ENCODE measurements around the gene DSE.
"Not testable (repeated sequence)": the region's sequence is repeated elsewhere in the genome, so short reads cannot be mapped to it uniquely, and the experiment has no call there.

Gene DSE

DNA sequence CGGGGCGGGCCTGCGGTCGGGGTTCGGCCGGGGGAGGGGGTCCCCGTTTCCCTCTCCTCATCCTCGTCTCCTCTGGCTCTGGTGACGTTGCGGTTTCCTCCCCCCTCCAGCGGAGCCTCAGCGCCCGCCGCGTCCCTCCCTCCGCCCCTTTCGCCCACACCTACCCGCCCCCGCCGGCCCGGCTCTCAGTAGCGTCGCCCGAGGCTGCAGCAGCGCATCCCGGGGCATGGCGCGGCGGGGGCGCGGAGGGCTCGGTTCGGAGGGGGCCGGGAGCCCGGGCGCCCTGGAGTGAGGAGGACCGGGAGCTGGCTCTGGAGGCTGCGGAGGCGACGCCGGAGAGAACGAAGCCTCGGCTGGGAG is at the start of gene DSE:
DSE (plus strand) TSS at position 188 of the 360 bp plus-strand sequence. CDS start 28,304 bp downstream, outside the sequence.
- peak; percentile 77 for DNase-seq

GRCh38 chr6:116321933-116322332 is 48.8 kb upstream of the DSE start:
- not testable (repeated sequence) for DNase-seq

DNA sequence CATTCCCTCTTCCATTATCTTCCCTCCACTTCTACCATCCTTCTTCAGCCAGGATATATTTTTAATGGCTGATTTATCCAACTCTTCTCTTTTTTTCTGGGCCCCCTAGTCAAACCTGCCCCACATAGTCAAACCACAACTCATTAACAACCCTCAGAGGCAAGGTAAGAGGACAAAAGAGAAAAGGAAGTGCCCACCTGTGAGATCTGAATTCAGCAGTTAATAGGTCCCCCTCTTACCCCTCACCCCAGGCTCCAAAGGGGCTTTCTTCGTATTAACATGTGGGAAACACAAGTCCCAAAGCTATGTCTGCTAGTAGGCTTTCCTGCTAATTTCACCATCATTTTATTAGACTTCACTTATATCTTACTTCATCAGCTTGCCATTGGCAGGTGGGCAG is 46.9 kb upstream of the DSE start:
- DNase-seq, result no peak

- not testable (repeated sequence) for DNase-seq
Observed at GRCh38 chr6:116325634-116326132, 45.1 kb upstream of the DSE start.

DNA sequence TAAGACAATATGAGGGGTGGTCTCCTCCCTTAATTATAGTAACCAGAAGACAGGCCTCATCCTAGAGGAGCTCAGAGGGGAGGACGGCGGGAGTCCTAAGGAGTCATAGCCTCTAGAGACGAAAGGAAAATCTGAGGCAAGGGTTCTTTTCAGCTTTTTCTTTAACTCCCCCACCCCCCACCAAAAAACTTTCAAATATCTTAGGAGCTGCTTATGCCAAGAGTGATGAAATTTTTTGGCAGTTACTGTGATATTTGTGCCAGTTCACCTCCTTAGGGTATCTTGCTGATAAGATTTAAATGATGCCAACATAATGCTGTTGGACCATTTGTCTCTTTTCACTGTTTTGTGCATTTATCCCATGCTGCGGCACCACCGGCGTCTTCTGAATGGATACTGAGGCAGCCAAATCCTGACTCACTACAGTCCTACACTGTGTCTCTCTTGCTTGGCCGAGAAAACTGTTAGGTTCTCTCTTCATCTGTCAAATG is 44.5 kb upstream of the DSE start:
- DNase-seq, result no peak

GRCh38 chr6:116326996-116327395 is 43.8 kb upstream of the DSE start:
- no peak for DNase-seq

DNA sequence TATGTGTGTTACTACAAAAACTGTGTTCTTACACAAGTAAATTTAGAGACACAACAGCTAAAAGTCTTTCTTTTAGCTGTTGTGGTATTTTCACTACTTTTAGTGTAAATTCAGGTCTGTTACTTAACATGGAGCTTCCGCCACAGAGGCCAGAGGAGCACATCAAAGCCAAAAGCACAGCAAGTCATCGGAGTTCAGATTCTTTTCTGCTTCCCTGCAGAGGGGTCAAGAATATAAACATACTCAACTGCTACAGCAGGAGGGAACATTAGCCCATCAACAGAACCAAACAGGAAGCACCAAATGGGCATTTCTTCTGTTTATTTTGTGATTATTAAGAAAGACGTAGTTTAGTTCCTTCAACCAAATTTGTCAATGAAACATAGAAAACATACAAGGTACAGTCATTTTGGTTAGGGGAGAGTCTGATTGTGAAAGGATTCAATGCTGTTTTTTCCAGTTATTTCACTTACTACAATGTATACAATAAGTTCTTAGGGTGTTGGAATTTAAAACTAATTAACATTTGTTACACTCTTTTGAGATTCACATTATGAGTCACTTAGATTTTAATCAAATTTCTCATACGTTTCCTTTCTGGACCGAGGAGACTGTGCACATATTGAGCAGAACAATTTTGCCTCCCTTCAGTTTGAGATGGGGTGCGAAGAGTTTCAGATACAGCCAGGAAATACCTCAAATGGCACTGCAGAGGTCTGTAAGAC is 42.8 kb upstream of the DSE start:
- DNase-seq, result no peak

GRCh38 chr6:116328528-116328903 is 42.2 kb upstream of the DSE start:
- no peak for DNase-seq

DNA sequence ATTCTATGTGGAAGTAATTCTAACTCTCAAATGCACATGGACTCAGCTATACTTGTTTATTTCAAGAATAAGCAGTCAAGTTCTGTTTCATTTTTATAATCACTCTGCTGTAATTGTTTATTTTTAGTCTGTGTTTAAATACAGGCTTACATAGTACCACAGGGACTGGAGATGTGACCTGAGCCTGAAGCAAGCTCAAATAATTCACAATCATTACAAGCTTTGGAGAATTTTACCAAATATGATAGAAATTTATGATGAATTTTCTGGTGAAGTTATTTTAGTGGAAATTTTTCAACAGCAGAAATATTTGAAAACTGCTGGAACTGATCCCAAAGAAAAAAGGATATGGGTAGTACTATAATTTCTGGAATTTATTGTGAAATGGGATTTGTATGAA is 41.6 kb upstream of the DSE start:
- no peak for DNase-seq

- DNase-seq, result no peak
Observed at GRCh38 chr6:116330511-116330910, 40.2 kb upstream of the DSE start.

GRCh38 chr6:116332096-116332495 is 38.7 kb upstream of the DSE start:
- DNase-seq, result no peak

GRCh38 chr6:116334638-116335409 is 35.9 kb upstream of the DSE start:
- DNase-seq, result not testable (repeated sequence)

DNA sequence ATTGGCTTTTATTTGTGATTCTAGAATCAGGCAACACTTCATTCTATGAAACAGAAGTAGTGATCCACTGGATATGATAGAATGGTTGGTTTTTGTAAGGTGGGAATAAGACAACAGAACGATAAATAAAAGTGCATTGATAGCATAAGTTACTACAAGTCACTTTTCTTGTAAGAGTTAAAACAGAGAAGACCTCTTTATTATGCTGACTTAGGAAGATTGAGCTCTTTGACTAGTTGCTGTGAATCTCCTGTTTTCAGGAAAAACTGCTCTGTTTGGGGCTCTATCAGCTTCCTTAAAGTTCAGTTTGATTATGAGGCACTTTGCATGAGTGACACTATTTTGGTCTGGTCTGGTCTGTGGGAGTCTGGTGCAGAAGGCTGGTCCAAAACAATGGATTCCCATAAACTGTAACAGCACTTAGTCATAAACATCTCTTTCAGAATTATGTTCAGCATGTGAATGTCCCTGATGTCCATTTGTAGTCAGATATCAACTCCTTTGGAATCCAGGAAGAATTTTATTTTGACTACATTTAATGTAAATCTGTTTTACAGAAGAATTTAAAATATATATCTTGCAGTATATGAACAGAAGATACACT is 35.0 kb upstream of the DSE start:
- DNase-seq, result no peak

DNA sequence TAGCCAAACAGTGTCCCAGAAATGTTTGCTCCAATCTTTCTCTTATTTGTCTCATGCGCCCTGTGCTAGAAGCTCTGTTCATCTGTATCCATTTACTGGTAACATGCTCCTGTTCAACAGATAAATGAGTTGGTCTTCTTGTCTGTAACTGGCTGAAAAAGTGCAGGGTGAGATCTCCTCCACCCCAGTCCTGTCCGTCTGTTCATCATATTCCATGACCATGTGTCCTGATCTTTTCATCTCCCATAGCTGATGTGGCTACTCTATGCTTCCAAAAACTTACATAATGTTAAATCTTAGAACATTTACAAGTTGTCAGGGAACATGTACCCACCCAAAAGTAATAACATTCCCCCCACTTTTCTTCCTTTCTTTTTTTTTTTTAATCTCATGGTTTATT is 31.8 kb upstream of the DSE start:
- no peak for DNase-seq

- not testable (repeated sequence) for DNase-seq
Observed at GRCh38 chr6:116340625-116341024, 30.1 kb upstream of the DSE start.

DNA sequence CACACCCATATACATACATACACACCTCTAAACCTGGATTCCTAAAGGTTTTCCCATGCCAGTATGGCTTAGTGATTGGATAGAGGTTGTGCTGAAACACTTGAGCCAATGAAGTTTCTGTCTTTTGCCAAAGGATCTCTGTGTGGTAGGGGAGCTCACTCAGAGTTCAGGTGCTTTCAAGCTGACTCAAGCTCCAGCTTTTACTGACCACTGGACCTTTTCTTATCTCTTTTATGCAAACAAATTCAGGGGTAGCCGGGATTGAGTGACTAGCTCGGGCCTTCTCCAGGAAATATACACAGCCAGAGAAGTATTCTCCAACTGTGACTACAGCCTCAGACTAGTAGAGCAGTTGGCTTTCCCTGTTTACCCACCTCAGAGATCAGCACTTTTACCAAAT is 21.5 kb upstream of the DSE start:
- DNase-seq, result no peak

DNA sequence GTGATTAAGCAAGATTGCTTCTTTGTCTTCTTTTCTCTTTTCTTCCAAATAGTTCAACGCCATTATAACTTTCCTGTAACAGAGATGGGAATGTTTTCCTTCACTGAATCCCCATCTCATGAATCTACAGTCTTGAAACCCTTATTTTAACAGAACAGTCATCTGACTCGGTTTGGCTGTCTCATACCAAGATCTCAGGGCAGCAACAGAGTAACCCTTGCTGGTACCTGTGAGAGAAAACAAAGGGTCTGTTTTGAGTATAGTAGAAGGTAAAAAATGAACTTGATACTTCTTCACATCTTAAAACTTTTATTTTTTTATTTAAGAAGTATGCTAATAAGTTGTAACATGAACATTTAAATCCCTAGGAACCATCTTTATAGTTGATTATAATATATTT is 19.6 kb upstream of the DSE start:
- no peak for DNase-seq

GRCh38 chr6:116352515-116353471 is 18.0 kb upstream of the DSE start:
- DNase-seq, result no peak

DNA sequence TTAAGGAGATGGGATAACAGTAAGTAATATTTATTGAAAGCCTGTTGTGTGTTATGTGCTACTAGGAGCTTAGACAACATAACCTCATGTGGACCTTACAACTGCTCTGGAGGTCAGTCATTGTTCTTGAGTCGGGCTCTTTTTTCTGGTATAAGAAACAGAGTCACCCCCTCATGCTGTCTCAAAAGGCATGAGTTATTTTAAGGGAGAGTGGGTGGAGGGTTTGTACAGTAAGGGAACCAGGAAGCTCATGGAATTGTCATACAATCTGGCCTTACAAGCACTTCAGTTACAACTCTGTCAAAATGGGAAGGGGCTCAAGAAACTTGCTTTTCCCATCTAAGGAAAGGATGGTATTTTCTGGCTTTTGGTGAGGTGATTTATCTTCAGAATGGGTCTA is 16.5 kb upstream of the DSE start:
- DNase-seq, result no peak

DNA sequence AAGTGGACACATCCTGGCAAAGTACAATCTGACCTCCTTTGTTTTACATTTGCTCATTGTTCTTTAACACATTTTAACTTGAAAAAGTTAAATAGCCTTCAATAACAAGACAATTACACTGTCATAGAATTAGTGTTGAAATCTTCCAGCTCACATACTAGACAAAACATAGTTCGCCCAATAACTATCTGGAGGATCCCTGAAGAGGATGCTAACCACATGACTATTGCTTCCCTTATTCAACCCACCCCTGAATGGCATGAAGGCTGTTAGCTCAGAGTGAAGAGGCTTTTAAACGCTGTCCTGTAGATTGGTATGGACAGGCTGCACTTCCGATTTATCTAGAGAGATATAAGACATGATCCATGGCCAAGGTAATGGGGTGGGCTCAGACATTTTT is 15.0 kb upstream of the DSE start:
- DNase-seq, result no peak

DNA sequence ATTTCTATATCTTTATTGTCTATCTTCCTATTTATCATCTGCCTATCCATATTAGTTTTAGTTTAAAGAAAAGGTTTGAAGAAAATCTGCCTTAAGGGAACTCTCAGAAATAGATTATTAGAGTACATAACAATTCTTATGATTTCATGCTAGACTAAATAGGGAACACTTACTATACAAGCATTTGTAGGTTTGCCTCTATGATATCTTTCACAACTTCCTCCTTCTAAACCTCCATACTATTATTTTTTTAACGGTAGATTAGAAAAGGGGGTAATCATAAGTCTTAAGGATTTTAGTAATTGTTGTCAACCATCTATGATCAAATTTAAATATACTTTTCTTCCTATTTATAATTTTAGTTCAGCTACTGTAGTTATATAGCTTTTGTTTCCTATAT is 11.6 kb upstream of the DSE start:
- DNase-seq, result no peak

GRCh38 chr6:116359835-116360234 is 10.9 kb upstream of the DSE start:
- DNase-seq, result no peak

GRCh38 chr6:116362276-116362675 is 8.5 kb upstream of the DSE start:
- DNase-seq, result no peak
